Measurements from ENCODE around the gene SLC12A7. TPM values are rescaled to one million over a fixed set of nuclear protein-coding genes. Genes with fewer than 3 reads are reported as not detected.

SLC12A7 gene
- total RNA-seq, 6 experiments from 2014 or later, result 38.9 to 65.2 (median 53.3) TPM

DNA sequence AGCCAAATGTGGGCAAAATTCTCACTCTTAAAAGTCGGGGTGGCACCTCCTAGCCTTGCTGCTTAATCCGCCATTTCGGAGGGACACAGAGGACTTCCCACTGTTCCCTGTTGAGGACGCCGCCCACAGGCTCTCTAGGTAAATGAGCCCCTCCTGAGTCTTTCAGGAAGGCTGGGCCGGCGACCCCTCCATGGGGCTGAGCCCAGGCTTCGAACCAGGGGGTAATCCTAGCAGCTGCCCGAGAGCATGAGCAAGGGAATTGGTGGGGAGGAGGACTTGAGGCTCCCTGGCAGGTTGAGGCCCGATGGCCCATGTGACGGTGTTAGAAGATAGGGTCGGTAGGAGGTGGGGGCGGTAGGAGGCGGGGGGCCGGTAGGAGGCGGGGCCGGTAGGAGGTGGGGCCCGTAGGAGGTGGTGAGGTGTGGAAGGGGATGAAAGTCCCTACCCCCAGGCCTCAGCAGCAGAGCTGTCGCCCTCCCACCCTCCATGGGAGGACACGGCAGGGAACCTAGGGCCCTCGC lies 17.1 kb downstream of the SLC12A7 start:
- H3K4me3 ChIP-seq, result no peak overlapping the region
- intact Hi-C loops (cut with DNase I), result no loop called here
- no peak overlapping the region for H3K27ac ChIP-seq
- DNase-seq, result no peak
- H3K4me1 ChIP-seq, result peaks cover 0 to 42% (median 16%) of the 10 kb centered on the region in 4 donors
- no peak for TF ChIP-seq POLR2A (IDR thresholded peaks at IDR 0.05)
- no peak for TF ChIP-seq CTCF (IDR thresholded peaks at IDR 0.05)
- no peaks in the 10 kb centered on the region for H3K27me3 ChIP-seq
- no peaks in the 10 kb centered on the region for H3K9me3 ChIP-seq
- H3K36me3 ChIP-seq, result peaks cover 0 to 34% (median 6%) of the 10 kb centered on the region in 4 donors
- ATAC-seq, result no peak
- WGBS (ENCODE audit: insufficient coverage, low coverage, low lambda C conversion rate, missing lambda C conversion rate), result 78% methylated on average over 8 of the region's 21 CpGs

DNA sequence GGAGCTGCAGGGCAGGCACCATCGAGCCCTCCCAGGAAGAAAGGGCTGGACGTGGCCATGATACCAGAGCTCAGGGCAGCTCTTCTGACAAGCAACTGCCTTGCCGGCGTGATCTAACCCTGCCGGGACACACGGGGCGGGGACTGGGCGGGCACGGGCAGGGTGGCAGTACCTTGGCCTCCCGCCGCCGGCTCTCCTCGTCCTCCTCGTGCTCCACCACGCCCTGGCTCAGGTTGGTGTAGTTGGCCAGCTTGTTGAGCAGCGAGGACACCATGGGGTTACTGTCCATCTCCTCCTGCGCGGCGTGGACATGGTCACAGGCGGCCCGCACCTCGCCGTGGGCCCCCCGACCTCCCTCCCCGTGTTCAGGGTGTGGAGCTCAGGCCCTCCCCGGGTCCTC lies 18.5 kb downstream of the SLC12A7 start:
- H3K27ac ChIP-seq, result peak overlapping the region in 1 of 3 donors; percentile 40
- H3K9me3 ChIP-seq, result no peaks in the 10 kb centered on the region
- intact Hi-C loops (cut with DNase I), result no loop called here
- peak; percentile 81 to 90 (median 88) for DNase-seq
- peaks cover 0 to 41% (median 9%) of the 10 kb centered on the region in 4 donors for H3K36me3 ChIP-seq
- H3K4me3 ChIP-seq, result no peak overlapping the region
- H3K27me3 ChIP-seq, result no peaks in the 10 kb centered on the region
- ATAC-seq, result peak; percentile 72 to 83 (median 80)
- TF ChIP-seq CTCF (IDR thresholded peaks at IDR 0.05) (no peak), POLR2A (IDR thresholded peaks at IDR 0.05) (no peak)
- peaks cover 0 to 37% (median 16%) of the 10 kb centered on the region in 4 donors for H3K4me1 ChIP-seq
- 42% methylated on average over 2 of the region's 26 CpGs for WGBS (ENCODE audit: insufficient coverage, low coverage, low lambda C conversion rate, missing lambda C conversion rate)

DNA sequence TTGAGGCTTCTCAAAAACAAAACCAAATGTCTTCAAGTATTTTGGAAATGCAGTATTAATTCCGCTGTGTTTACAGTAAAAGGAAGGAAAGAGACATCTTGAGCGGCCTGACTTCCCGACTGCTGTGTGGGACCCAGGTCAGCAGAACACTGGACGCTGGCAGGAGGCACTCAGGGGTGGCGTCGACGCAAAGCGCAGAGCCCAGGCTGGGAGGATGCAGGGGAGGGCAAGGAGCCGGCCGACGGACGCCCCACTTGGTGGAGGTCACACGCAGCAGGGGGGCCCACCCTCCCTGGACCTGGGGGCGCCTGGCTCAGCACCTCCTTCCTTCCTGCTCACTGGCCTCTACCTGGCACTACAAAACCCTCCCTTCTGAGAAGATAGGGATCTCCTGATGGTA lies 19.7 kb downstream of the SLC12A7 start:
- ATAC-seq, result peak; percentile 3 to 23 (median 8)
- no peak for TF ChIP-seq POLR2A (IDR thresholded peaks at IDR 0.05)
- TF ChIP-seq CTCF (IDR thresholded peaks at IDR 0.05), result no peak
- H3K9me3 ChIP-seq, result no peaks in the 10 kb centered on the region
- H3K4me1 ChIP-seq, result peaks cover 0 to 37% (median 16%) of the 10 kb centered on the region in 4 donors
- WGBS (ENCODE audit: insufficient coverage, low coverage, low lambda C conversion rate, missing lambda C conversion rate), result 73% methylated on average over 4 of the region's 14 CpGs
- H3K36me3 ChIP-seq, result peaks cover 0 to 53% (median 9%) of the 10 kb centered on the region in 4 donors
- no peaks in the 10 kb centered on the region for H3K27me3 ChIP-seq
- peak in 1 of 3 donors; percentile 56 for DNase-seq
- H3K27ac ChIP-seq, result no peak overlapping the region
- no peak overlapping the region for H3K4me3 ChIP-seq
- intact Hi-C loops (cut with DNase I), result no loop called here

DNA sequence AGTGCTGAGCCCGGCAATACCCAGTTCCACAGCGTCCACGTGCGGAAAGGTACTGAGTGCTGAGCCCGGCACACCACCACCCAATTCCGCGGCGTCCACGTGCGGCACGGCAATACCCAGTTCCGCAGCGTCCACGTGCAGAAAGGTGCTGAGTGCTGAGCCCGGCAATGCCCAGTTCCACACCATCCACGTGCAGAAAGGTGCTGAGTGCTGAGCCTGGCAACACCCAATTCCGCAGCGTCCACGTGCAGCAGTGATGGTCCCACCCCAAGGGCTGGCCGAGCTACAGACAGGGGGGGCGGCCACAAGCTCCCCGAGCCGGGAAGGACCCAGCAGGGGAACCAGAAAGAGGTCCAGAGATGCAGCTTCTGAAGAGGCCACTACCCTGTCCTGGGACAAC lies 20.2 kb downstream of the SLC12A7 start:
- 67% methylated on average over 1 of the region's 23 CpGs for WGBS (ENCODE audit: insufficient coverage, low coverage, low lambda C conversion rate, missing lambda C conversion rate)
- Histone ChIP-seq H3K36me3 (peaks cover 0 to 58% (median 11%) of the 10 kb centered on the region in 4 donors), H3K9me3 (no peaks in the 10 kb centered on the region), H3K27ac (peak overlapping the region in 1 of 3 donors; percentile 67), H3K4me3 (no peak overlapping the region), H3K27me3 (no peaks in the 10 kb centered on the region), H3K4me1 (peaks cover 0 to 37% (median 16%) of the 10 kb centered on the region in 4 donors)
- no peak for ATAC-seq
- DNase-seq, result no peak
- intact Hi-C loops (cut with DNase I), result no loop called here
- TF ChIP-seq POLR2A (IDR thresholded peaks at IDR 0.05) (no peak), CTCF (IDR thresholded peaks at IDR 0.05) (no peak)

Measured in right lobe of liver (tissue), 6 donors.